Cardiac muscle cell (in vitro differentiated cells and primary cell): ENCODE data around the gene LY6G5B. TPM values are rescaled to one million over a fixed set of nuclear protein-coding genes. Genes with fewer than 3 reads are reported as not detected.

Experiments used
- DNase-seq, 2 donors: peaks; one replicate each; pipeline versions ENCODE4 v3.0.0 to v3.0.0-alpha.2; 2010 to 2017; ENCODE audit warnings: low read depth in 1 of 2, low spot score in 1 of 2
- H3K27ac ChIP-seq: fragments of 200-600 bp; sonication (generic); 2 replicates; pipeline ENCODE4 v1.5.1; 2016
- H3K27me3 ChIP-seq: fragments of 200-600 bp; sonication (generic); 2 replicates; pipeline ENCODE4 v1.6.0; 2016; ENCODE audit warnings: control low read depth
- H3K36me3 ChIP-seq: fragments of 200-600 bp; sonication (generic); 2 replicates; pipeline ENCODE4 v1.5.1; 2016; ENCODE audit warnings: control low read depth
- H3K4me1 ChIP-seq: fragments of 200-600 bp; sonication (generic); 2 replicates; pipeline ENCODE4 v1.8.1; 2017; ENCODE audit warnings: low read depth, mild to moderate bottlenecking, mixed run types
- H3K4me3 ChIP-seq: fragments of 200-600 bp; sonication (generic); 2 replicates; pipeline ENCODE4 v1.5.1; 2016; ENCODE audit warnings: mild to moderate bottlenecking
- H3K9me3 ChIP-seq: fragments of 200-600 bp; sonication (generic); 2 replicates; pipeline ENCODE4 v1.5.1; 2017; ENCODE audit warnings: low read depth, mild to moderate bottlenecking, control low read depth
- CTCF ChIP-seq: IDR thresholded peaks from 2 replicates; pipeline ENCODE4 v1.5.1; 2012; ENCODE audit warnings: low read depth, mild to moderate bottlenecking, low read length
- polyA plus RNA-seq: library from polyadenylated mRNA; unstranded; fragments of >200 nt; fragmentation: Nextera tagmentation; extraction: Ambion mirVana; gene quantifications from 2 replicates; pipeline ENCODE4 v1.2.1, GENCODE V29; 2016
- total RNA-seq: library from RNA; depleted of rRNA; stranded (reverse); fragments of >200 nt; gene quantifications from 2 replicates; pipeline ENCODE4 v1.2.3, GENCODE V29; 2016

The LY6G5B gene
- 3.9 and 6.8 TPM in 2 replicates for total RNA-seq
- polyA plus RNA-seq, result 13.2 and 16.5 TPM in 2 replicates

GRCh38 chr6:31669676-31670075 lies at the start of gene LY6G5B:
Gene LY6G5B (plus strand): TSS chr6:31669976. CDS start chr6:31670951, 975 bp downstream.
- no peak within 1 kb of the TSS for H3K27ac ChIP-seq
- no peak for DNase-seq
- no peaks in the 10 kb centered on the region for H3K27me3 ChIP-seq
- H3K9me3 ChIP-seq, result no peaks in the 10 kb centered on the region
- TF ChIP-seq CTCF, result no peak
- peaks cover 54% of the 10 kb centered on the region for H3K36me3 ChIP-seq
- H3K4me3 ChIP-seq, result no peak within 1 kb of the TSS
- H3K4me1 ChIP-seq, result no peaks in the 10 kb centered on the region

GRCh38 chr6:31620586-31621319 lies 49.0 kb upstream of the LY6G5B start, which contains the start of gene PRRC2A:
Gene PRRC2A (plus strand): TSS chr6:31620715. CDS start chr6:31622790, 2,075 bp downstream.
- peak in 1 of 2 donors; percentile 86 for DNase-seq
- no peak for TF ChIP-seq CTCF
- peaks cover 29% of the 10 kb centered on the region for H3K36me3 ChIP-seq
- H3K9me3 ChIP-seq, result no peaks in the 10 kb centered on the region
- peak within 1 kb of the TSS; percentile 76 for H3K4me3 ChIP-seq
- peaks cover 4% of the 10 kb centered on the region for H3K4me1 ChIP-seq
- H3K27me3 ChIP-seq, result no peaks in the 10 kb centered on the region
- H3K27ac ChIP-seq, result peak within 1 kb of the TSS; percentile 97

- Histone ChIP-seq H3K4me1 (peaks cover 4% of the 10 kb centered on the region), H3K27me3 (no peaks in the 10 kb centered on the region), H3K4me3 (peak overlapping the region; percentile 76), H3K36me3 (peaks cover 36% of the 10 kb centered on the region), H3K9me3 (no peaks in the 10 kb centered on the region), H3K27ac (peak overlapping the region; percentile 97)
- TF ChIP-seq CTCF, result no peak
- DNase-seq, result no peak
Measured at GRCh38 chr6:31621320-31621939, 48.3 kb upstream of the LY6G5B start.

GRCh38 chr6:31621991-31622390 lies 47.8 kb upstream of the LY6G5B start:
- Histone ChIP-seq H3K36me3 (peaks cover 41% of the 10 kb centered on the region), H3K4me1 (peaks cover 4% of the 10 kb centered on the region), H3K27ac (peak overlapping the region; percentile 97), H3K27me3 (no peaks in the 10 kb centered on the region), H3K4me3 (peak overlapping the region; percentile 76), H3K9me3 (no peaks in the 10 kb centered on the region)
- DNase-seq, result no peak
- TF ChIP-seq CTCF, result no peak

GRCh38 chr6:31622684-31623091 lies 47.1 kb upstream of the LY6G5B start:
- H3K9me3 ChIP-seq, result no peaks in the 10 kb centered on the region
- TF ChIP-seq CTCF, result no peak
- no peak for DNase-seq
- H3K27me3 ChIP-seq, result no peaks in the 10 kb centered on the region
- H3K36me3 ChIP-seq, result peaks cover 47% of the 10 kb centered on the region
- peaks cover 4% of the 10 kb centered on the region for H3K4me1 ChIP-seq
- peak overlapping the region; percentile 76 for H3K4me3 ChIP-seq
- H3K27ac ChIP-seq, result no peak overlapping the region
